ENCODE measurements around the gene TECPR2.

The TECPR2 gene, protein sequence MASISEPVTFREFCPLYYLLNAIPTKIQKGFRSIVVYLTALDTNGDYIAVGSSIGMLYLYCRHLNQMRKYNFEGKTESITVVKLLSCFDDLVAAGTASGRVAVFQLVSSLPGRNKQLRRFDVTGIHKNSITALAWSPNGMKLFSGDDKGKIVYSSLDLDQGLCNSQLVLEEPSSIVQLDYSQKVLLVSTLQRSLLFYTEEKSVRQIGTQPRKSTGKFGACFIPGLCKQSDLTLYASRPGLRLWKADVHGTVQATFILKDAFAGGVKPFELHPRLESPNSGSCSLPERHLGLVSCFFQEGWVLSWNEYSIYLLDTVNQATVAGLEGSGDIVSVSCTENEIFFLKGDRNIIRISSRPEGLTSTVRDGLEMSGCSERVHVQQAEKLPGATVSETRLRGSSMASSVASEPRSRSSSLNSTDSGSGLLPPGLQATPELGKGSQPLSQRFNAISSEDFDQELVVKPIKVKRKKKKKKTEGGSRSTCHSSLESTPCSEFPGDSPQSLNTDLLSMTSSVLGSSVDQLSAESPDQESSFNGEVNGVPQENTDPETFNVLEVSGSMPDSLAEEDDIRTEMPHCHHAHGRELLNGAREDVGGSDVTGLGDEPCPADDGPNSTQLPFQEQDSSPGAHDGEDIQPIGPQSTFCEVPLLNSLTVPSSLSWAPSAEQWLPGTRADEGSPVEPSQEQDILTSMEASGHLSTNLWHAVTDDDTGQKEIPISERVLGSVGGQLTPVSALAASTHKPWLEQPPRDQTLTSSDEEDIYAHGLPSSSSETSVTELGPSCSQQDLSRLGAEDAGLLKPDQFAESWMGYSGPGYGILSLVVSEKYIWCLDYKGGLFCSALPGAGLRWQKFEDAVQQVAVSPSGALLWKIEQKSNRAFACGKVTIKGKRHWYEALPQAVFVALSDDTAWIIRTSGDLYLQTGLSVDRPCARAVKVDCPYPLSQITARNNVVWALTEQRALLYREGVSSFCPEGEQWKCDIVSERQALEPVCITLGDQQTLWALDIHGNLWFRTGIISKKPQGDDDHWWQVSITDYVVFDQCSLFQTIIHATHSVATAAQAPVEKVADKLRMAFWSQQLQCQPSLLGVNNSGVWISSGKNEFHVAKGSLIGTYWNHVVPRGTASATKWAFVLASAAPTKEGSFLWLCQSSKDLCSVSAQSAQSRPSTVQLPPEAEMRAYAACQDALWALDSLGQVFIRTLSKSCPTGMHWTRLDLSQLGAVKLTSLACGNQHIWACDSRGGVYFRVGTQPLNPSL (N-terminal part only)

DNA sequence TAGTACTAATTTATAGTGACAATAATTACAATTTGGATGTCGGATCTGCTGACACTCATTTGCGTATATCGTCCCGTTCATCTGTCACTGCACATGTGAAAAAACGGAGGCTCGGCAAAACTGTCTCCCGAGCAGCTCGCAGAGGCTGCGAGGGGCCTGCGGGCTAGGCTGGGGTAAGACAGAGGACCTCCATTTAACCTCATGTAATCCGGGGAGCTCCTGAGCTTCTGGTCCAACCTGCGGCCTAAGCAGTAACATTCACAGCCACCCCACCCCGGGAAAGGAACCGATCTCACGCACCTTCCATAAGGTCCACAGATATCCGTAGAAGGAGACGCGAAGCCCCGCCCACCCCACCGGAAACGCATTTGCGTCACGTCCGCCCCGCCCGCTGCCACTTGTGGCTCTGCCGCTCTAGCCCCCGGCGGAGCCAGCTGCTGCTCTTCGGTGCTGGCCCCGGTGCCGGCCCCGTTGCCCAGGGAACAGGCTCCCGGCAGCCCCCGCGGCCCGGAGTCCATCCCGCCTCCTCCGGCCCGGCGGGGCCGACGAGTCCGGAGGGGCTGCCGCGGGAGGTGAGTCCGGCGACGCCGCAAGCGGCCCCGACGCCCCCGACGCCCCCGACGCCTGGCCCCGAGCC lies at the start of gene TECPR2, which contains the start of gene CINP:
TSS of gene TECPR2 (plus strand) at position 397 of the 637 bp plus-strand sequence. CDS start 13,781 bp downstream, outside the sequence.
TSS of gene CINP (minus strand) at position 346 of the 637 bp plus-strand sequence. CDS start at position 307, 39 bp downstream.
- H3K27ac ChIP-seq: peak within 1 kb of the TSS; percentile 91 to 96
- H3K4me3 ChIP-seq: peak within 1 kb of the TSS; percentile 83
- TF ChIP-seq, protein P1, sequence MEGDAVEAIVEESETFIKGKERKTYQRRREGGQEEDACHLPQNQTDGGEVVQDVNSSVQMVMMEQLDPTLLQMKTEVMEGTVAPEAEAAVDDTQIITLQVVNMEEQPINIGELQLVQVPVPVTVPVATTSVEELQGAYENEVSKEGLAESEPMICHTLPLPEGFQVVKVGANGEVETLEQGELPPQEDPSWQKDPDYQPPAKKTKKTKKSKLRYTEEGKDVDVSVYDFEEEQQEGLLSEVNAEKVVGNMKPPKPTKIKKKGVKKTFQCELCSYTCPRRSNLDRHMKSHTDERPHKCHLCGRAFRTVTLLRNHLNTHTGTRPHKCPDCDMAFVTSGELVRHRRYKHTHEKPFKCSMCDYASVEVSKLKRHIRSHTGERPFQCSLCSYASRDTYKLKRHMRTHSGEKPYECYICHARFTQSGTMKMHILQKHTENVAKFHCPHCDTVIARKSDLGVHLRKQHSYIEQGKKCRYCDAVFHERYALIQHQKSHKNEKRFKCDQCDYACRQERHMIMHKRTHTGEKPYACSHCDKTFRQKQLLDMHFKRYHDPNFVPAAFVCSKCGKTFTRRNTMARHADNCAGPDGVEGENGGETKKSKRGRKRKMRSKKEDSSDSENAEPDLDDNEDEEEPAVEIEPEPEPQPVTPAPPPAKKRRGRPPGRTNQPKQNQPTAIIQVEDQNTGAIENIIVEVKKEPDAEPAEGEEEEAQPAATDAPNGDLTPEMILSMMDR (IDR thresholded peaks at IDR 0.05): no peak
- peak; percentile 98 for DNase-seq (ENCODE audit: low spot score)

DNA sequence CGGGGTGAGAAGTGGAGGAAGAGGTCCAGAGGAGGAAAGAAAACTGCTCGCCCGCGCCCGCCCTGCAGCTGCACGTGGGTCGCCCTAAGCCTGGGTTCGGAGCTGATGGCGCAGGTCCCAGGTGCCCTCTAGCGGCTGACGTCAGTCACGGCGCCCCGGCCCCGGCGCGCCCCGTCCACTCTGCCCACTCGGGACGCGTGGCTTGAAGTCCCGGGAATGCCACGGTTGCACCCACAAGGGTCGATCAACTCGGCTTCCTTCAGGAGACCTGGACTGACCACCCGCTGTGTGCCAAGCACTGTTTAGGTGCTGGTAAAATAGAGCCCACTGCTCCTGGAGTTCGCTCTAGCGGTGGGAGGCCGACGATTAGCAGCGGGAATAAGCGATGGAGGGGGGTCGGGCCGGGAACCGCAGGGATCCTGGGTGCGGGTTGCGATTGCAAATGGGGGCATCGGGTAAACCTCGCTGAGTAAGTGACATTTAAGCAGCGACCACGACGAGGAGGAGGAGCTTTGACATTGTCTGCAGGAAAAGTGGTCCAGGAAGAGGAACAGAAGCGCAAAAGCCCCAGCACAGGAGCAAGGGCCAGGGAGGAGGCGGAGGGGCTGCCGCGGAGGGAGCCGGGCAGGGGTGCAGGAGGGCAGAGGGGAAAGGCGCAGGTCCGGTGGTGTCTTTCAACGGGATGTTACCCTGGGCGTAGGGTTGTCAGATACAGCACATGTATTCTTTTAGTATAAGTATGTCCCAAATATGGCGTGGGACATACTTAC lies 48.3 kb upstream of the TECPR2 start:
- H3K4me3 ChIP-seq: peak overlapping the region; percentile 74
- TF ChIP-seq, protein P1 (IDR thresholded peaks at IDR 0.05): peak; percentile 95
- peak overlapping the region in 1 of 2 donors; percentile 0 for H3K27ac ChIP-seq
- peak; percentile 87 for DNase-seq (ENCODE audit: low spot score)

DNA sequence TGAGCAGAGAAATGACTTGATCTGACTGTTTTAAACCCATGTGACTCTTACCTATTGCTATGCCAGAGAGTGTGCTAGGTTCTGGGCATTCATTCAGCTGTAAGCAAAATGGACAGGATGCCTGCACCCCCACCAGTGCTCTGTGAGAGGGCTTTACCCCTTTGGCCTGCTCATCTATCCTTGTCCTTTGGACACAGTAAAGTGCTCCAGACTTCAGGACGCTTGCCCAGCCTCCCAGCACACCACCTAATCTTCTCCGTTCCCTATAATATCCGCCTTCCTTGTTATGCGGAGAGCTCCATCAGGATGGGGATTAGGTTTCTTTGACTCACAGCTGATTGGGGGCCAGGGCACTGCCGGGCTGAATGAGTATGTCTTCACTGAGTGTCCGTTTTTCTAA lies 47.6 kb upstream of the TECPR2 start:
- peak overlapping the region; percentile 3 to 41 for H3K27ac ChIP-seq

DNA sequence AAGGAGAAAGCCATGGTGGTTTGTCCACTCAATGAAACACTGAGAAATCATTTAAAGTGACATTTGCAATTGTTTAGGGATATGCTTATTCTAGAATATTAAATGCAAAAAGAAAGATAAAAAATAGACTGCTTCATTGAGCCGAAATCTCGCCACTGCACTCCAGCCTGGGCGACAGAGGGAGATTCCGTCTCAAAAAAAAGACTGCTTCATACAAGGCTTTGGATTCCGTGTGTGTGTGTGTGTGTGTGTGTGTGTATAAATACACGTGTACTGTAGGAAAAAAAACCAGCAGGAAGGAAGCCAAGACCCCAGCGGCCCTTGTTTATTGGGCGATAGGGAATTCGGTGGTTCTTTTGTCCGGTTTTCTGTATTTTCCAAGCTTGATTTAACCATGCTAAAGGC lies 46.4 kb upstream of the TECPR2 start:
- Histone ChIP-seq H3K4me3 (peak overlapping the region; percentile 69), H3K27ac (peak overlapping the region; percentile 63 to 75)
- TF ChIP-seq, protein P1 (IDR thresholded peaks at IDR 0.05): no peak
- no peak for DNase-seq (ENCODE audit: low spot score)

More for the DNA sequence above, 47.6 kb upstream of the TECPR2 start:
- TF ChIP-seq, protein P1 (IDR thresholded peaks at IDR 0.05): no peak
- DNase-seq (ENCODE audit: low spot score): no peak
- no peak overlapping the region for H3K4me3 ChIP-seq

DNA sequence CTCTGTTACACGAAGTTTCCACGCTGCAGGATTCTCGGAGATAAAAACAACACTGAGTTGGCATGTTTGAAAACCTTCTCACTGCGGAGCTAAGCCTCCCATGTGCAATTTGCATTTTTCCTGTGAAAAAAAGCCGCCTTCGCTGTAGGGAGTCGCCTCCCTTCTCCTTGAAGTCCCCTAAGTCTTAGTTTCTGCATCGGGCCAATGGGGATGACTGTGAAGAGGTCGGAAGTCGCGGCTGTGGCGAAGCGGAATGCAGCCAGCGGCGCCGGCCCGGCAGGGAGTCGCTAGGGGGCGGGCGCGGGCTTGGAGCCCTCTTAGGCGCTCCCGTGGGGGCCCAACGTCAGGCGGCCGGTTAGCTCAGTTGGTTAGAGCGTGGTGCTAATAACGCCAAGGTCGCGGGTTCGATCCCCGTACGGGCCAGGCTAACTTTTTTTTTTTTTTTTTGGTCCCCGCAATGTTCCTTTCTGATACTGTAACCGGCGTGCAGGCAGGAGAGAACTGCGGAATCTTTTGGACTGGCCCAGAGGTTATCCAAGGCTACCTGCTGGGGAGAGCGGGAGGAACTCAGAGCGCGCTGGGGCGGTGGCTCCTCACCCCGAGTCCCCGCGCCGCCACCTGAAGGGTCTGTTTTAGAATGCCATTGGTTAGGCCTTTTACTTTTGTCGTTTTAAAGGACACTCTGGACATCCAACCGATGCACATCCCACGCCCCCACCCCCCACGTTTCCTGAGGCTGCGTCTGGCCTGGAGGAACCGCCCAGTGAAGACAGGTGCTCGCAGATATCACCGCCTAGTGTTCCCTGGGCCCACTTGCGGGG lies 45.8 kb upstream of the TECPR2 start:
- TF ChIP-seq, protein P1 (IDR thresholded peaks at IDR 0.05): peak; percentile 59
- DNase-seq (ENCODE audit: low spot score): peak; percentile 97
- Histone ChIP-seq H3K27ac (peak overlapping the region; percentile 63 to 86), H3K4me3 (peak overlapping the region; percentile 69)

Measured in coronary artery (tissue), 2 donors.